HEK293T (cell line): ENCODE measurements around the gene ACADVL.

Source experiments
- FOXK2 ChIP-seq: fragments of 450-650 bp; IDR thresholded peaks from 2 replicates; pipeline ENCODE4 v1.6.1; 2016; ENCODE audit warnings: mild to moderate bottlenecking
- FOXM1 ChIP-seq: fragments of 450-650 bp; IDR thresholded peaks from 2 replicates; pipeline ENCODE4 v1.6.1; 2017; ENCODE audit warnings: mild to moderate bottlenecking, borderline replicate concordance
- L3MBTL2 ChIP-seq: fragments of 450-650 bp; conservative IDR thresholded peaks from 2 replicates; pipeline ENCODE4 v1.6.1; 2016; ENCODE audit warnings: mild to moderate bottlenecking
- NFRKB ChIP-seq: fragments of 450-650 bp; IDR thresholded peaks from 2 replicates; pipeline ENCODE4 v1.6.1; 2016; ENCODE audit warnings: mild to moderate bottlenecking, moderate library complexity
- SP1 ChIP-seq: fragments of 450-650 bp; IDR thresholded peaks from 2 replicates; pipeline ENCODE4 v1.6.1; 2017
- SUZ12 ChIP-seq: fragments of 450-650 bp; IDR thresholded peaks from 2 replicates; pipeline ENCODE4 v1.6.1; 2016; ENCODE audit warnings: mild to moderate bottlenecking
- TARDBP ChIP-seq: fragments of 450-650 bp; IDR thresholded peaks from 2 replicates; pipeline ENCODE4 v1.6.1; 2016
- ZNF384 ChIP-seq: fragments of 450-650 bp; IDR thresholded peaks from 2 replicates; pipeline ENCODE4 v1.6.1; 2016

- TF ChIP-seq TARDBP, result no peak
- TF ChIP-seq L3MBTL2, result no peak
- no peak for TF ChIP-seq SP1
- TF ChIP-seq NFRKB, result no peak
- TF ChIP-seq FOXM1, result no peak
- TF ChIP-seq ZNF384, result no peak
- TF ChIP-seq SUZ12, result no peak
- no peak for TF ChIP-seq FOXK2
These were observed 23.8 kb upstream of the ACADVL start for GRCh38 chr17:7195971-7196370.
